Activated T-cell treated with anti-CD3 and anti-CD28 coated beads for 4 hours (primary cell): ENCODE measurements around the gene GALNTL6.

Experiments used
- DNase-seq: peaks from one replicate; pipeline ENCODE4 v3.0.0-alpha.2; 2020

The GALNTL6 gene

GRCh38 chr4:172596206-172596605, 783.0 kb downstream of the GALNTL6 start:
- DNase-seq = no peak

GRCh38 chr4:172599554-172599953, 786.4 kb downstream of the GALNTL6 start:
- no peak for DNase-seq

GRCh38 chr4:172601195-172601594, 788.0 kb downstream of the GALNTL6 start:
- DNase-seq = no peak

- DNase-seq = no peak
Measured at GRCh38 chr4:172619218-172619617, 806.0 kb downstream of the GALNTL6 start.

GRCh38 chr4:172619798-172620197, 806.6 kb downstream of the GALNTL6 start:
- DNase-seq = no peak

GRCh38 chr4:172628263-172628662, 815.1 kb downstream of the GALNTL6 start:
- no peak for DNase-seq

GRCh38 chr4:172630280-172630679, 817.1 kb downstream of the GALNTL6 start:
- no peak for DNase-seq

- no peak for DNase-seq
Measured at GRCh38 chr4:172631832-172632231, 818.6 kb downstream of the GALNTL6 start.

GRCh38 chr4:172648471-172648870, 835.3 kb downstream of the GALNTL6 start:
- no peak for DNase-seq

- DNase-seq = no peak
Measured at GRCh38 chr4:172649143-172649542, 835.9 kb downstream of the GALNTL6 start.

GRCh38 chr4:172650758-172651530, 837.7 kb downstream of the GALNTL6 start:
- DNase-seq = no peak

GRCh38 chr4:172651961-172652360, 838.8 kb downstream of the GALNTL6 start:
- no peak for DNase-seq

- no peak for DNase-seq
Measured at GRCh38 chr4:172652369-172652768, 839.2 kb downstream of the GALNTL6 start.

- no peak for DNase-seq
Measured at GRCh38 chr4:172653676-172654075, 840.5 kb downstream of the GALNTL6 start.

GRCh38 chr4:172654457-172654856, 841.3 kb downstream of the GALNTL6 start:
- DNase-seq = no peak

GRCh38 chr4:172656055-172656454, 842.9 kb downstream of the GALNTL6 start:
- no peak for DNase-seq

- DNase-seq = no peak
Measured at GRCh38 chr4:172657081-172657480, 843.9 kb downstream of the GALNTL6 start.

GRCh38 chr4:172660251-172660650, 847.0 kb downstream of the GALNTL6 start:
- no peak for DNase-seq

GRCh38 chr4:172662113-172662512, 848.9 kb downstream of the GALNTL6 start:
- DNase-seq = no peak

GRCh38 chr4:172666711-172667368, 853.6 kb downstream of the GALNTL6 start:
- no peak for DNase-seq

GRCh38 chr4:172674811-172675210, 861.6 kb downstream of the GALNTL6 start:
- no peak for DNase-seq

- DNase-seq = no peak
Measured at GRCh38 chr4:172675232-172675631, 862.0 kb downstream of the GALNTL6 start.

GRCh38 chr4:172680691-172681090, 867.5 kb downstream of the GALNTL6 start:
- no peak for DNase-seq

GRCh38 chr4:172683021-172683420, 869.8 kb downstream of the GALNTL6 start:
- no peak for DNase-seq

- no peak for DNase-seq
Measured at GRCh38 chr4:172686021-172686420, 872.8 kb downstream of the GALNTL6 start.
